Heart left ventricle (tissue), 16 donors: ENCODE measurements around the gene ZBTB46. TPM values are rescaled to one million over a fixed set of nuclear protein-coding genes. Genes with fewer than 3 reads are reported as not detected.
A peak's percentile ranks its signal among the peaks of the same experiment; 100 is the strongest.

ENCODE experiments used
- ATAC-seq, 4 donors: fragments of 200-7000 bp; cut with Tn5 transposase; one replicate each; pipeline ENCODE4 v1.9.1; 2020 to 2022; ENCODE audit warnings: moderate library complexity in 4 of 4, mild to moderate bottlenecking in 3 of 4, moderate number of reproducible peaks in 1 of 4
- DNase-seq, 5 donors: peaks; one replicate each; pipeline ENCODE4 v3.0.0-alpha.2; 2020
- H3K27ac ChIP-seq, 12 donors: fragments of 200-600 bp; sonication (generic) in 4 of 12; one replicate each; pipeline versions ENCODE4 v1.5.0 to v1.8.0; 2016 to 2022; ENCODE audit warnings: mild to moderate bottlenecking in 2 of 12
- H3K27me3 ChIP-seq, 9 donors: fragments of 200-600 bp; sonication (generic) in 2 of 9; one replicate each; pipeline versions ENCODE4 v1.5.1 to v1.8.0; 2016 to 2022; ENCODE audit warnings: mild to moderate bottlenecking in 3 of 9
- H3K36me3 ChIP-seq, 9 donors: fragments of 200-600 bp; sonication (generic) in 2 of 9; one replicate each; pipeline versions ENCODE4 v1.5.0 to v1.8.0; 2018 to 2022; ENCODE audit warnings: mild to moderate bottlenecking in 2 of 9
- H3K4me1 ChIP-seq, 12 donors: fragments of 200-600 bp; sonication (generic) in 4 of 12; one replicate each; pipeline versions ENCODE4 v1.5.0 to v1.8.0; 2016 to 2022; ENCODE audit warnings: mild to moderate bottlenecking in 3 of 12
- H3K4me3 ChIP-seq, 12 donors: fragments of 200-600 bp; sonication (generic) in 4 of 12; one replicate each; pipeline versions ENCODE4 v1.5.0 to v1.8.0; 2017 to 2022; ENCODE audit warnings: mild to moderate bottlenecking in 9 of 12, moderate library complexity in 4 of 12
- H3K9me3 ChIP-seq, 12 donors: fragments of 200-600 bp; sonication (generic) in 4 of 12; one replicate each; pipeline versions ENCODE4 v1.5.0 to v1.8.0; 2016 to 2022; ENCODE audit warnings: mild to moderate bottlenecking in 1 of 12
- POLR2A ChIP-seq, 2 donors: fragments of 450-650 bp; IDR thresholded peaks; one replicate each; pipeline ENCODE4 v1.6.1; 2017; ENCODE audit warnings: antibody characterized with exemption in 2 of 2, mild to moderate bottlenecking in 2 of 2, moderate library complexity in 2 of 2
- WGBS, 4 donors: extraction: QIAGEN DNeasy Blood & Tissue Kit in 2 of 4; methylation state at CpG; one replicate each; pipeline versions ENCODE4 v1.1.5 to v1.1.7; 2013 to 2018; 5-methylcytosine and 5-hydroxymethylcytosine counted together
- intact Hi-C, 10 donors: fragments of 100-400 bp; cut with DNase I; formaldehyde crosslinking; loops; one replicate each; pipeline versions ENCODE4 v1.11.1 to v1.14.2; 2022
- polyA plus RNA-seq, 2 donors: library from polyadenylated mRNA; stranded (reverse); fragments of 200-250 nt; gene quantifications; one replicate each; pipeline ENCODE4 v1.2.3, GENCODE V29; 2013
- total RNA-seq, 9 donors: library from RNA; depleted of rRNA in 2 of 9; stranded (reverse); fragments of >200 nt in 2 of 9; fragmentation: NEBNext Ultra II Directional in 3 of 9; extraction: Animal tissue kit (Norgen Biotek cat#: 25700) in 3 of 9; gene quantifications; one replicate each; pipeline versions ENCODE4 v1.1.0 to v1.2.4, GENCODE V29; 2016 to 2023
- TF ChIP-seq, protein P1 (sequence below), 12 donors: fragments of 200-600 bp; sonication (generic) in 4 of 12; IDR thresholded peaks; one replicate each; pipeline versions ENCODE4 v1.5.0 to v1.8.0; 2018 to 2022; ENCODE audit warnings: antibody characterized with exemption in 12 of 12, mild to moderate bottlenecking in 5 of 12
- donor health status: ischemic (EF 13 %, LVEDD 7.1; RV severe dilation, severe dysfunction).
- donor health status: healthy with polysubstance abuse.
- donor health status: DM: no; HTN: yes; CAD: no.
- donor health status: DM: no; HTN: no; CAD: no.
- donor health status: ischemic (EF 25% LVEDD 6.9; RV normal size, moderate dysfunction).
- donor health status: ischemic (EF 25% LVEDD 5.7; RV mildly dilated, moderate dysfunction).
- donor health status: healthy.
- donor health status: DM: yes; HTN: yes; CAD: no.
- donor health status: ischemic (EF 35%, LVEDD 5.7; RV mildly dilated, moderate dysfunction).
- donor health status: nonischemic (EF 11% LVEDD 7.7; RV severe dilation, severe dysfunction).
- donor health status: DM: yes; HTN: yes; CAD: no.
- donor health status: PGD.
- donor health status: ischemic (EF 29% LVEDD 5.4; RV normal size, mild dysfunction).
- donor health status: nonischemic (EF 23%, LVEDD 6.1; RV moderate dilation, normal function).

The ZBTB46 gene
- total and polyA plus RNA-seq, 11 donors: 6.6 to 27.4 (median 14.3) TPM

DNA sequence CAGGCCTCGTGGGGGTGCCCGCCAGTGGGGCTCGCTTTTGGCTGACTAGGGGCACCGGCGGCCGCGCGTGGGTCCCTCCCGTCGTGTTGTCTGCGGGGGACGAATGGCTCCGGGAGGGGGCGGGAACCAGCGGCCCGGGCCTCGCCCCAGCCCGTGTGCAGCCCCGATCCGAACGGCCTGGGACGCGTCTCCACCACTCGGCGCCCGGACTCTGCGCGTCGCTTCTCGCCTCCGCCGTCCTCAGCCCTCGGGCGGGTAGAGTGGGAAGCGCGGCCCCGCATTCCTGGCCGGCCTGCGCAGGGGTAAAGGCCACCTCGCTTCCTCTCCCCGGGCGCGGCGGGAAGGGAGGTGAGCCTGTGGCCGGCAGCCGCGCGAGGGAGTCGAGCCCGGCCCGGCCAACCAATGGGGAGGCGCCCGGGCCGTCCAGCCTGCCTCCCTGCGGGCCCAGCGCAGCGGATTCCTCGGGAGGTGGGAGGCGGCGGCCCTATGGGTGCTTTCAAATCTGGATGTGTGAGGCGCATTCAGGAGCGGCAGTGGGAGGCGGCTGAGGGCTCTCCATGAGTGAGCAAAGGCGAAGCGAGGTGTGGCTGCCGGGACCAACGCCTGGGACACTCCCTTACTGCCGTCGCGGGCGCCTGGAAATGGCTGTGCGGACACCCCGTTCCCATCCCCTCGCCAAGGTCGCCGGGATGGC is 1.1 kb upstream of the ZBTB46 start:
- peak overlapping the region; percentile 80 to 97 (median 88) for H3K27ac ChIP-seq
- H3K9me3 ChIP-seq: no peaks in the 10 kb centered on the region
- WGBS, 4 donors: 4 to 10% (median 8%) methylated on average over 10 to 76 of the region's 76 CpGs
- TF ChIP-seq POLR2A (IDR thresholded peaks at IDR 0.05): peak in 1 of 2 donors; percentile 28
- TF ChIP-seq, protein P1, sequence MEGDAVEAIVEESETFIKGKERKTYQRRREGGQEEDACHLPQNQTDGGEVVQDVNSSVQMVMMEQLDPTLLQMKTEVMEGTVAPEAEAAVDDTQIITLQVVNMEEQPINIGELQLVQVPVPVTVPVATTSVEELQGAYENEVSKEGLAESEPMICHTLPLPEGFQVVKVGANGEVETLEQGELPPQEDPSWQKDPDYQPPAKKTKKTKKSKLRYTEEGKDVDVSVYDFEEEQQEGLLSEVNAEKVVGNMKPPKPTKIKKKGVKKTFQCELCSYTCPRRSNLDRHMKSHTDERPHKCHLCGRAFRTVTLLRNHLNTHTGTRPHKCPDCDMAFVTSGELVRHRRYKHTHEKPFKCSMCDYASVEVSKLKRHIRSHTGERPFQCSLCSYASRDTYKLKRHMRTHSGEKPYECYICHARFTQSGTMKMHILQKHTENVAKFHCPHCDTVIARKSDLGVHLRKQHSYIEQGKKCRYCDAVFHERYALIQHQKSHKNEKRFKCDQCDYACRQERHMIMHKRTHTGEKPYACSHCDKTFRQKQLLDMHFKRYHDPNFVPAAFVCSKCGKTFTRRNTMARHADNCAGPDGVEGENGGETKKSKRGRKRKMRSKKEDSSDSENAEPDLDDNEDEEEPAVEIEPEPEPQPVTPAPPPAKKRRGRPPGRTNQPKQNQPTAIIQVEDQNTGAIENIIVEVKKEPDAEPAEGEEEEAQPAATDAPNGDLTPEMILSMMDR (IDR thresholded peaks at IDR 0.05): peak in 2 of 12 donors; percentile 3 to 13
- DNase-seq (peak; percentile 66 to 86 (median 75)), ATAC-seq (peak in 3 of 4 donors; percentile 37 to 41 (median 38))
- intact Hi-C loops: loop anchor here in 3 of 10 donors (2.0 to 5.0 kb wide), 4 partner anchors 15 to 45 kb away; no protein-coding TSS in a partner anchor
- peak overlapping the region; percentile 40 to 99 (median 66) for H3K4me3 ChIP-seq
- peaks cover 0 to 27% (median 0%) of the 10 kb centered on the region in 9 donors for H3K27me3 ChIP-seq
- H3K4me1 ChIP-seq: peaks cover 13 to 66% (median 53%) of the 10 kb centered on the region in 12 donors
- no peaks in the 10 kb centered on the region for H3K36me3 ChIP-seq

DNA sequence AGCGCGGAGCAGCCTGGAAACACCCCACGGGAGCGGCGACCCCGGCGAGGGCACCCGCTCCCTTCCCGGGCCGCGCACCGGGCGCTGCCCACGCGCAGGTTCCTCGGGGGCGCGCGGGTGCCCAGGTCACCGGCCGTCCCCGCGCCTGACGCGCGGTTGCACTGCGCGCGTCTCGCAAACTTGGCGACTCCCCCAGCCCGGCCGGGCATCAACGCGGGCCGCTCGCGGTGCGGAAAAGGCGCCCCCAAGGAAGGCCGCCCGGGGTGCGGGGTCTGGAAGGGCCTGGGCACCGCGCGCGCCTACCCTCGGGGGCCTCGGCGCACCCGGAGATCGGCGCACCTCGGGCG is 555 bp upstream of the ZBTB46 start:
- 0 to 1% (median 0%) methylated on average over 1 to 55 of the region's 55 CpGs for WGBS, 4 donors
- intact Hi-C loops: loop anchor here in 3 of 10 donors (2.0 to 5.0 kb wide), 3 partner anchors 23 to 44 kb away; no protein-coding TSS in a partner anchor

DNA sequence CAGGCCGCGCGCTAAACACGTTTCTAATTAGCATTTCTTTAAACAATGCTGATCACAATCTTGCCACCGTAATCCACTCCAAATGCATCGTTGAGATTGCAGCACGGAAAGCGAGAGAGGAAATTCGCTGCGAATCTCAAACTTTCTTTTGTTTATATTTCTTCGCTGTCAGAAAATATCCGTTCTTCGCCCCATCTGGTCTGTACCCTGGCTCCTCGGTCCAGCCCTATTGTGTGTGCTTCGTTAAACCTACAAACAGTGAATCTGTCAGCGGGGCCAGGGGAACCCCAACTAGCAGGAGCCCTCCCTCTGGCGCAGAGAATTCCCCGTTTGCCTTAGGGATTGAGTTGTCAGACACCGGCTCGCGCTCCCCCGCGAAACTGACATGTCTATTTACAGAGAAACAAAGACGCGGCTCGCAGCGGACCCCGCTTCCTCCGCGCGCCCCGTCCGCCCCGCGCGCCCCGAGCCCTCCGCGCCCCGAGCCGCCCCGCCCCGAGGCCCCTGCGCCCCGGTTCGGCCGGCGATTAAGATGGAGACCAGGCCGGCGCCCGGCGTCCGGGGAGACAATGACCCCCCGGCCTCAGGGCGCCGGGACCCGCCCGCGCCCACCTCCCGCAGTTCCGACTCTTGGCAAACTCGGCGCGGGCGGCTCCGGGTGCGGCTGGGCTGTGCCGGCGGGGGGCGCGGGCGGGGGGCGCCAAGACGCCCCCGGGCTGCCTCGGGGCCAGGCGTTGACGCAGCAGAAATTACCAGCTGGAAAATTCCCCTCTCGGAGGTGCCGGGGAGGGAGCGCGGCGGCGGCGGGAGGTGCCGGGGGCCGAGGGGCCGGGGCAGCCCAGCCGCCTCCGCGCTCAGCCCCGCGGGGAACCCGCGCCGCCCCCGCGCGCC is 874 bp downstream of the ZBTB46 start:
- Histone ChIP-seq H3K4me1 (peaks cover 13 to 81% (median 59%) of the 10 kb centered on the region in 12 donors), H3K27me3 (peaks cover 0 to 27% (median 0%) of the 10 kb centered on the region in 9 donors), H3K27ac (peak overlapping the region; percentile 66 to 94 (median 88)), H3K9me3 (no peaks in the 10 kb centered on the region), H3K4me3 (peak overlapping the region; percentile 48 to 99 (median 79)), H3K36me3 (peaks cover 0 to 3% (median 0%) of the 10 kb centered on the region in 9 donors)
- ATAC-seq (no peak), DNase-seq (peak in 2 of 5 donors; percentile 44 to 48)
- 1% methylated on average over 29 to 99 of the region's 99 CpGs for WGBS, 4 donors
- TF ChIP-seq, protein P1 (IDR thresholded peaks at IDR 0.05): no peak
- TF ChIP-seq POLR2A (IDR thresholded peaks at IDR 0.05): no peak
- intact Hi-C loops: loop anchor here in 8 of 10 donors (2.0 to 5.0 kb wide), 6 partner anchors 25 to 88 kb away; partner anchors contain the start of gene ABHD16B (in 2 of the 8)

More for the DNA sequence above, 555 bp upstream of the ZBTB46 start:
- Histone ChIP-seq H3K4me1 (peaks cover 13 to 71% (median 56%) of the 10 kb centered on the region in 12 donors), H3K27ac (peak overlapping the region; percentile 80 to 97 (median 88)), H3K36me3 (no peaks in the 10 kb centered on the region), H3K4me3 (peak overlapping the region; percentile 40 to 99 (median 66)), H3K9me3 (no peaks in the 10 kb centered on the region), H3K27me3 (peaks cover 0 to 27% (median 0%) of the 10 kb centered on the region in 9 donors)
- ATAC-seq (no peak), DNase-seq (no peak)
- no peak for TF ChIP-seq POLR2A (IDR thresholded peaks at IDR 0.05)
- TF ChIP-seq, protein P1 (IDR thresholded peaks at IDR 0.05): no peak
